Measurements from ENCODE around the gene CRTAC1.

DNA sequence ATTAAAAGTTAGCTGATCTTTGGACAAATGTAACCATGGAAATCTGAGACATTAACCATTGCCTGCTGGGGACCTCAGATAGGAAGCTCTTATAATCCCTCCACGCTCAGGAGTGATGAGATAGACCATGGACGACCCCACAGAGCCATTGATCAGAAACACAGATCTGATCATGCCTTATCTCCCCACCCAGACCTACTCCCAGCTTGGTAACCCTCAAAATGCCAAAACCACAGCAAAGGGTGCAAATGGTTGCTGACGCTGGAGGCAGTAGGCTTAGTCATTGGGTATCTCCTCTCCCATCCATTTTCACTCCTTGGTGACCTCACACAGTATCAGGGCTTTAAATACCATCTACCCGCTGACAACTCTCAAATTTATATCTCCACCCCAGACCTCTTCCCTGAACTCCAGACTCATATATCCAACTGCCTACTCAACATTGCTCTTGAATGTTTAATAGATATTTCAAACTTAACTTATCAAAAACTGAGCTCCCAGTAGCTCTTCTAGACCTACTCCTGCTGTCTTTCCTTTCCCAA, 60.8 kb downstream of the CRTAC1 start:
- TF ChIP-seq, protein P1, sequence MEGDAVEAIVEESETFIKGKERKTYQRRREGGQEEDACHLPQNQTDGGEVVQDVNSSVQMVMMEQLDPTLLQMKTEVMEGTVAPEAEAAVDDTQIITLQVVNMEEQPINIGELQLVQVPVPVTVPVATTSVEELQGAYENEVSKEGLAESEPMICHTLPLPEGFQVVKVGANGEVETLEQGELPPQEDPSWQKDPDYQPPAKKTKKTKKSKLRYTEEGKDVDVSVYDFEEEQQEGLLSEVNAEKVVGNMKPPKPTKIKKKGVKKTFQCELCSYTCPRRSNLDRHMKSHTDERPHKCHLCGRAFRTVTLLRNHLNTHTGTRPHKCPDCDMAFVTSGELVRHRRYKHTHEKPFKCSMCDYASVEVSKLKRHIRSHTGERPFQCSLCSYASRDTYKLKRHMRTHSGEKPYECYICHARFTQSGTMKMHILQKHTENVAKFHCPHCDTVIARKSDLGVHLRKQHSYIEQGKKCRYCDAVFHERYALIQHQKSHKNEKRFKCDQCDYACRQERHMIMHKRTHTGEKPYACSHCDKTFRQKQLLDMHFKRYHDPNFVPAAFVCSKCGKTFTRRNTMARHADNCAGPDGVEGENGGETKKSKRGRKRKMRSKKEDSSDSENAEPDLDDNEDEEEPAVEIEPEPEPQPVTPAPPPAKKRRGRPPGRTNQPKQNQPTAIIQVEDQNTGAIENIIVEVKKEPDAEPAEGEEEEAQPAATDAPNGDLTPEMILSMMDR (IDR thresholded peaks at IDR 0.05; ENCODE audit: insufficient read depth, low read depth, low read length), result no peak
- TF ChIP-seq EZH2 (IDR thresholded peaks at IDR 0.05; ENCODE audit: insufficient read depth, low read length), result no peak

All from astrocyte (in vitro differentiated cells and primary cell).